Fibroblast of lung (primary cell): ENCODE data around the gene CTAG1A. TPM values are rescaled to one million over a fixed set of nuclear protein-coding genes. Genes with fewer than 3 reads are reported as not detected.
A peak's percentile ranks its signal among the peaks of the same experiment; 100 is the strongest.
"Not testable (repeated sequence)": the region's sequence is repeated elsewhere in the genome, so short reads cannot be mapped to it uniquely, and the experiment has no call there.

Experiments used
- DNase-seq, 2 donors: peaks; one replicate each; pipeline versions ENCODE4 v3.0.0 to v3.0.0-alpha.2; 2010; ENCODE audit warnings: low read depth in 2 of 2
- H2AFZ ChIP-seq: 2 replicates; pipeline ENCODE4 v1.5.1; 2012; ENCODE audit warnings: low read length, control low read depth, inconsistent platforms
- H3K27ac ChIP-seq: 2 replicates; pipeline ENCODE4 v1.5.1; 2011; ENCODE audit warnings: low read length, control low read depth; ENCODE audit not compliant: insufficient read depth
- H3K27me3 ChIP-seq: 2 replicates; pipeline ENCODE4 v1.5.1; 2011; ENCODE audit warnings: mild to moderate bottlenecking, low read length; ENCODE audit not compliant: control insufficient read depth, insufficient read depth
- H3K36me3 ChIP-seq: 2 replicates; pipeline ENCODE4 v1.5.1; 2011; ENCODE audit warnings: low read length; ENCODE audit not compliant: control insufficient read depth, insufficient read depth
- H3K4me1 ChIP-seq: 2 replicates; pipeline ENCODE4 v1.5.1; 2011; ENCODE audit warnings: low read length; ENCODE audit not compliant: control insufficient read depth, insufficient read depth; ENCODE audit errors: extremely low read depth
- H3K4me2 ChIP-seq: 2 replicates; pipeline ENCODE4 v1.5.1; 2011; ENCODE audit warnings: low read length, control low read depth; ENCODE audit not compliant: insufficient read depth; ENCODE audit errors: extremely low read depth
- H3K4me3 ChIP-seq, 4 experiments: fragments of 200-600 bp in 1 of 4; sonication (generic) in 1 of 4; replicated peaks in 1 of 4; 2 replicates each; pipeline ENCODE4 v1.5.1; 2011 to 2016; ENCODE audit warnings: low read length in 4 of 4, low read depth in 3 of 4, mild to moderate bottlenecking in 3 of 4, control low read depth in 2 of 4, inconsistent platforms in 1 of 4, mixed read lengths in 1 of 4; ENCODE audit not compliant: insufficient read depth in 1 of 4; ENCODE audit errors: control extremely low read depth in 1 of 4
- H3K79me2 ChIP-seq: 2 replicates; pipeline ENCODE4 v1.5.1; 2012; ENCODE audit warnings: mild to moderate bottlenecking, low read length, inconsistent platforms; ENCODE audit not compliant: control insufficient read depth, insufficient read depth
- H3K9ac ChIP-seq: 2 replicates; pipeline ENCODE4 v1.5.1; 2011; ENCODE audit warnings: mild to moderate bottlenecking, low read length, control low read depth; ENCODE audit not compliant: insufficient read depth
- H3K9me3 ChIP-seq: 2 replicates; pipeline ENCODE4 v1.5.1; 2012; ENCODE audit warnings: low read depth, low read length; ENCODE audit not compliant: control insufficient read depth, insufficient read depth
- H4K20me1 ChIP-seq: 2 replicates; pipeline ENCODE4 v1.5.1; 2011; ENCODE audit warnings: low read length; ENCODE audit not compliant: control insufficient read depth, insufficient read depth; ENCODE audit errors: extremely low read depth
- EZH2 ChIP-seq: IDR thresholded peaks from 2 replicates; pipeline ENCODE4 v1.5.1; 2012; ENCODE audit warnings: low read length, control low read depth, mild to moderate bottlenecking; ENCODE audit errors: missing control alignments
- polyA plus RNA-seq, 2 donors: library from polyadenylated mRNA; depleted of rRNA in 1 of 2; stranded (reverse) in 1 of 2; unstranded in 1 of 2; fragments of >200 nt; gene quantifications; 2 replicates each; pipeline ENCODE4 v1.2.1, GENCODE V29; 2011 to 2012; ENCODE audit warnings: missing spikeins in 1 of 2
- total RNA-seq: library from RNA; depleted of rRNA; stranded (reverse); fragments of >200 nt; gene quantifications from 2 replicates; pipeline ENCODE4 v1.2.1, GENCODE V29; 2014
- TF ChIP-seq, protein P1 (sequence below), 2 donors: IDR thresholded peaks in 1 of 2; conservative IDR thresholded peaks in 1 of 2; 1 replicate in 1 of 2; 2 replicates in 1 of 2; pipeline ENCODE4 v1.5.1; 2011 to 2012; ENCODE audit warnings: low read length in 2 of 2, control low read depth in 1 of 2, inconsistent platforms in 1 of 2, low read depth in 1 of 2, mild to moderate bottlenecking in 1 of 2

The CTAG1A gene
- total and polyA plus RNA-seq, 2 donors (not counting 1 experiment from before 2014, with no cell fraction given), result not detected

DNA sequence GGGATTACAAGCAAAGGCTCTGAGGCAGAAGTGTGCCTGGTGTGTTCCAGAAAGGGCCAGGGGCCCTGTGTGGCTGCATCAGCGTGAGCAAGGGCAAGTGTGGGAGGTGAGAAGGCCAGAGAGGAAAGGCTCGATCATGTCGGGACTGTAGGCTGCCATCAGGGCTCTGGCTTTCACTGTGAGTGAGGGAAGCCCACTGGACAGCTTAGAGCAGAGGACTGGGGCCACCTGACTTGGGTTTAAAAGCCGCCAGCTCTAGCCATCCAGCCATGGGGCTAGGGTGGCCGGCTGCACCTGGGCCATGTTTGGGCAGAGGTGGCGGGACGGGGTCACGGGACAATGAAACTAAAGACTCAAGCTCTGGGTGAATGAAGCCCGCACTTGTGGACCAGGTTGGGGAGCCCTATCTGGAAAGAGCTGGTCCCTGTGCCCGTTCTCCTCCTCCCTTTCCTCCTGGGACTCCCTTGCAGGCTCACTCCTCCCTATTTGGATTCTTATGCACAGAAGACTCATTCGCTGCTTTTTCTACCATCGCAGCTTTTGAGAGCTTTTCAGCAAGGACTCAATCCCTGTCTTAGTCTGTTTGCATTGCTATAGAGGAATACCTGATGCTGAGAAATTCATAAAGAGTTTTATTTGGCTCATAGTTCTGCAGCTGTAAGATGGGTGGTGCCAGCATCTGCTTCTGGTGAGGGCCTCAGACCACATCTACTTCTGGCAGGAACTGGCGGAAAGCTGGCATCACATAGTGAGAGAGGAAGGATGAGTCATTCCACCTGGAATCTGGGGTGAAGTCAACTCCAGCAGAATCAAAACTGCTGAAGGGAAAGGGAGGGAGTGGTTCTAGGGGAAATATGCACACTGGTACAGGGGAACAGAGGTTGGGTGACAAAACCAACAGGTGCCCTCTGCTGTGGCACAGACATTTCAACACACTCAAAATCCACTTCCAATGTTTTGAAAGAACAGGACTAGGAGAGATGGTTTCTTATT lies 18.8 kb downstream of the CTAG1A start:
- peak; percentile 64 to 81 for DNase-seq
- Histone ChIP-seq H3K4me3 (no peak overlapping the region), H3K9ac (no peak overlapping the region), H3K27me3 (no peaks in the 10 kb centered on the region), H4K20me1 (no peaks in the 10 kb centered on the region), H3K4me1 (no peaks in the 10 kb centered on the region), H2AFZ (no peak overlapping the region), H3K4me2 (no peak overlapping the region), H3K9me3 (no peaks in the 10 kb centered on the region), H3K36me3 (no peaks in the 10 kb centered on the region), H3K79me2 (no peaks in the 10 kb centered on the region), H3K27ac (no peak overlapping the region)
- TF ChIP-seq, protein P1, sequence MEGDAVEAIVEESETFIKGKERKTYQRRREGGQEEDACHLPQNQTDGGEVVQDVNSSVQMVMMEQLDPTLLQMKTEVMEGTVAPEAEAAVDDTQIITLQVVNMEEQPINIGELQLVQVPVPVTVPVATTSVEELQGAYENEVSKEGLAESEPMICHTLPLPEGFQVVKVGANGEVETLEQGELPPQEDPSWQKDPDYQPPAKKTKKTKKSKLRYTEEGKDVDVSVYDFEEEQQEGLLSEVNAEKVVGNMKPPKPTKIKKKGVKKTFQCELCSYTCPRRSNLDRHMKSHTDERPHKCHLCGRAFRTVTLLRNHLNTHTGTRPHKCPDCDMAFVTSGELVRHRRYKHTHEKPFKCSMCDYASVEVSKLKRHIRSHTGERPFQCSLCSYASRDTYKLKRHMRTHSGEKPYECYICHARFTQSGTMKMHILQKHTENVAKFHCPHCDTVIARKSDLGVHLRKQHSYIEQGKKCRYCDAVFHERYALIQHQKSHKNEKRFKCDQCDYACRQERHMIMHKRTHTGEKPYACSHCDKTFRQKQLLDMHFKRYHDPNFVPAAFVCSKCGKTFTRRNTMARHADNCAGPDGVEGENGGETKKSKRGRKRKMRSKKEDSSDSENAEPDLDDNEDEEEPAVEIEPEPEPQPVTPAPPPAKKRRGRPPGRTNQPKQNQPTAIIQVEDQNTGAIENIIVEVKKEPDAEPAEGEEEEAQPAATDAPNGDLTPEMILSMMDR (conservative IDR thresholded peaks at IDR 0.05 in 1 of 2, IDR thresholded peaks at IDR 0.05 in 1 of 2; ENCODE audit: low read depth in 1 of 2, low read length in 2 of 2), result no peak
- no peak for TF ChIP-seq EZH2

DNA sequence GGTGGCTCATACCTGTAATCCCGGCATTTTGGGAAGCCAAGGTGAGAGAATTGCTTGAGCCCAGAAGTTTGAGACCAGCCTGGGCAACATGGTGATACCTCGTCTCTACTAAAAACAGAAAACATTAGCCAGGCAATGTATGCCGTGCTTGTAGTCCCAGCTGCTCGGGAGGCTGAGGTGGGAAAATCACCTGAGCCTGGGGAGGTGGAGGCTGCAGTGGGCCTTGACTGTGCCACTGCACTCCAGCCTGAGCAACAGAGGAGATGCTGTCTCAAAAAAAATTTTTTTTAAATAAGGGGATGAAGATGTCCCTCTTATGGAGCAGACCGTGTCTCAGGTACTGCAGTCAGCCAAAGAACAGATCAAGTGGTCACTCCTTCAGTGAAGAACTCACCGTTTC lies 20.6 kb downstream of the CTAG1A start:
- Histone ChIP-seq H3K4me2 (no peak overlapping the region), H3K4me3 (no peak overlapping the region), H3K4me1 (no peaks in the 10 kb centered on the region), H3K27me3 (no peaks in the 10 kb centered on the region), H3K79me2 (no peaks in the 10 kb centered on the region), H3K9me3 (no peaks in the 10 kb centered on the region), H3K27ac (no peak overlapping the region), H2AFZ (no peak overlapping the region), H3K9ac (no peak overlapping the region), H3K36me3 (no peaks in the 10 kb centered on the region), H4K20me1 (no peaks in the 10 kb centered on the region)
- no peak for DNase-seq
- TF ChIP-seq, protein P1 (conservative IDR thresholded peaks at IDR 0.05 in 1 of 2, IDR thresholded peaks at IDR 0.05 in 1 of 2; ENCODE audit: low read depth in 1 of 2, low read length in 2 of 2), result no peak
- TF ChIP-seq EZH2, result no peak

DNA sequence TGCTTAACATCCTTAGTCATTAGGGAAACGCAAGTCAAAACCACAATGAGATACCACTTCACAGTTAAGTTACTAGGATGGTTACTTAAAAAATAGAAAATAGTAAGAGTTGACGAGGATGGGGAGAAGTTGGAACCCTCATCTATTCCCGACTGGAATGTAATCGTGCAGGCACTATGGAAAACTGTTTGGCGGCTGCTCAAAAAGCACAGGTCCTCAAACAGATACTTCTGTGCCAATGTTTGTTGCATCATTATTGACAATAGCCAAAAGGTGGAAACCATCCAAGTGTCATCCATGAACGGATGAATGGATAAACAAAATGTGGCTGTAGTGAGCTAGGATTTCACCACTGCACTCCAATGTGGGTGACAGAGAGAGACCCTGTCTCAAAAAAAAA lies 22.4 kb downstream of the CTAG1A start:
- Histone ChIP-seq H3K27ac (no peak overlapping the region), H3K9ac (no peak overlapping the region), H3K4me3 (no peak overlapping the region), H3K79me2 (no peaks in the 10 kb centered on the region), H3K9me3 (no peaks in the 10 kb centered on the region), H2AFZ (no peak overlapping the region), H3K36me3 (no peaks in the 10 kb centered on the region), H4K20me1 (no peaks in the 10 kb centered on the region), H3K27me3 (no peaks in the 10 kb centered on the region), H3K4me2 (no peak overlapping the region), H3K4me1 (no peaks in the 10 kb centered on the region)
- TF ChIP-seq EZH2, result no peak
- TF ChIP-seq, protein P1 (conservative IDR thresholded peaks at IDR 0.05 in 1 of 2, IDR thresholded peaks at IDR 0.05 in 1 of 2; ENCODE audit: low read depth in 1 of 2, low read length in 2 of 2), result no peak
- DNase-seq, result no peak

DNA sequence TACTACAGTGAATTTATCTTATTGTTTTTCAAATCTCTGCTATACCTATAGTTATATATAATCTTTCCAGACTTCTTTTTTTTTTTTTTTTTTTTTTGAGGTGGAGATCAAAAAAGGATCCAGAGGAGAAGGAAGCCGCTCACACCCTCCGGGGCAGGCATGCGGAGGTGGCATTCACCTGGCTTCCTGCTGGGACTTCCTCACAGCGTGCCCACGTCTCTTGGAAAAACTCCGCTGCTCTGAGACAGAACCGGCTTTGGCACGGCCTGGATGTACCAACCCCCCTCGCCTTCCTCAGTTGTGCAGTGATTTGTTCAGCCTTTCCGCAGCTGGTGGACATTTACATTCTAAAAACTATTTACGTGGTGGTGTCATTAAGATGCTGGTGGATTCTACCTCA lies 23.0 kb downstream of the CTAG1A start:
- not testable (repeated sequence) for H3K79me2 ChIP-seq, DNase-seq, H3K27me3 ChIP-seq, H3K9me3 ChIP-seq, H3K4me3 ChIP-seq, H2AFZ ChIP-seq, H4K20me1 ChIP-seq, H3K4me1 ChIP-seq, H3K36me3 ChIP-seq, H3K4me2 ChIP-seq, H3K27ac ChIP-seq, H3K9ac ChIP-seq
